ENCODE data around the gene RAB34.

- TF ChIP-seq CTCF (IDR thresholded peaks at IDR 0.05; ENCODE audit: poor library complexity) (no peak), EZH2 (IDR thresholded peaks at IDR 0.05; ENCODE audit: borderline replicate concordance) (no peak), EZH2phosphoT487 (IDR thresholded peaks at IDR 0.05; ENCODE audit: low read depth, severe bottlenecking, unreplicated experiment) (no peak)
Measured at GRCh38 chr17:28707339-28707720, 10.3 kb downstream of the RAB34 start.
